H7 (cell line): Measurements from ENCODE around the gene APRT. TPM values are rescaled to one million over a fixed set of nuclear protein-coding genes. Genes with fewer than 3 reads are reported as not detected.

ENCODE experiments used
- DNase-seq: peaks from one replicate; pipeline ENCODE4 v3.0.0; 2012
- H3K27me3 ChIP-seq: 2 replicates; pipeline ENCODE4 v1.6.0; 2011; ENCODE audit warnings: mild to moderate bottlenecking, low read length; ENCODE audit not compliant: control insufficient read depth, insufficient read depth
- H3K36me3 ChIP-seq: replicated peaks from 2 replicates; pipeline ENCODE4 v1.5.1; 2011; ENCODE audit warnings: low read length; ENCODE audit not compliant: control insufficient read depth, insufficient read depth
- H3K4me3 ChIP-seq: 2 replicates; pipeline ENCODE4 v1.5.1; 2011; ENCODE audit warnings: low read depth, mild to moderate bottlenecking, control low read depth, low read length, moderate library complexity; ENCODE audit not compliant: insufficient read depth
- total RNA-seq: library from RNA; depleted of rRNA; stranded (reverse); fragments of >200 nt; shearing (Covaris generic); gene quantifications from 2 replicates; pipeline ENCODE4 v1.2.3, GENCODE V29; 2014

The APRT gene
- total RNA-seq, 1 experiment from 2014 or later: 633 TPM

- Histone ChIP-seq H3K4me3 (peak overlapping the region; percentile 56; the same call in 1 of the 2 replicates), H3K36me3 (no peaks in the 10 kb centered on the region), H3K27me3 (peaks cover 4% of the 10 kb centered on the region)
- no peak for DNase-seq
Measured at GRCh38 chr16:88783391-88784073, 28.2 kb downstream of the APRT start.

- no peak for DNase-seq
- peaks cover 4% of the 10 kb centered on the region for H3K27me3 ChIP-seq
- no peaks in the 10 kb centered on the region for H3K36me3 ChIP-seq
- H3K4me3 ChIP-seq: no peak overlapping the region
Measured at GRCh38 chr16:88782454-88783390, 29.0 kb downstream of the APRT start.

DNA sequence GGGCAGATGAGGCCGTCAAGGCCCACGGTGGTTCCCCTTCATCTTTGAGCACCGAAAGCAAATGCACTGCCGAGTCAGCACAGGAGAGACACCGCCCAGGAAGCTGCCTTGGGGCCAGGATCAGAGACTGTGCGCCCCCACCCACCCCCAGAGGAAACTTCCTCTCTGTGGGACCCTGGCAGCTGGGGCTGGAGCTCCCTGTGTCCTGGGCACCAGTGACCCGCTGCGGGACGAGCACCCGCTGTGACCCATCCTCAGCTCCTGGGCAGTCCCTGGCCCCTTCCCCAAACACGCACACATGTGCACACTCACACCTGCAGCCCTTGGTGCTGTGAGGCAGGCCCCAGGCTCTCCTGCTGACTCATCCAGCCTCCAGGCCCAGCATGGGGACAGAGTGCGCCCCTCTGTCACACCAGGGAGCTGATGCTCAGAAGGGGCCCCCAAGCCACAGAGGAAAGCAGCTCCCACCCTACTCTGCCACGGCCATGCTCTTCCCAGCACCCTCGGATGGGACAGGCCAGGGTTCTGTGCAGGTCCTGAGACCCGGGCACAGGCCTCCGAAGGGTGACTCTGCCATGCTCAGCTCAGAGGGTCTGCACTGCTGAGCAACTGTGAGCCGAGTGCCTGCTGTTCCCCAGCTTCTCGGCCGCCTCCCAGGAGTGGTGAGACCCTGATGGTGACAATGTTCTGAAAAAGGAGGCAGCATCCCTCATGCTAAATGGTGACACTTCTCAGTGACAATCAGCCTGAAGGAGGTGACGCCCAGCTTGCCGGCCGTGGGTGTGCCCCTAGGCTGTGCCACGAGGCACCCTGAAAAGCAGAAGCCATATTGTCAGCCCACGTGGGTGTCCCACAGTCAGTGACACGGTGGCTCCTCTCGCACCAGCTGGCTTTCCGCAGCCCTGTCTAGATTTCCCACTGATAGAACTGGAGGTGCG is 30.3 kb downstream of the APRT start:
- H3K27me3 ChIP-seq: peaks cover 4% of the 10 kb centered on the region
- no peaks in the 10 kb centered on the region for H3K36me3 ChIP-seq
- no peak overlapping the region for H3K4me3 ChIP-seq
- no peak for DNase-seq

DNA sequence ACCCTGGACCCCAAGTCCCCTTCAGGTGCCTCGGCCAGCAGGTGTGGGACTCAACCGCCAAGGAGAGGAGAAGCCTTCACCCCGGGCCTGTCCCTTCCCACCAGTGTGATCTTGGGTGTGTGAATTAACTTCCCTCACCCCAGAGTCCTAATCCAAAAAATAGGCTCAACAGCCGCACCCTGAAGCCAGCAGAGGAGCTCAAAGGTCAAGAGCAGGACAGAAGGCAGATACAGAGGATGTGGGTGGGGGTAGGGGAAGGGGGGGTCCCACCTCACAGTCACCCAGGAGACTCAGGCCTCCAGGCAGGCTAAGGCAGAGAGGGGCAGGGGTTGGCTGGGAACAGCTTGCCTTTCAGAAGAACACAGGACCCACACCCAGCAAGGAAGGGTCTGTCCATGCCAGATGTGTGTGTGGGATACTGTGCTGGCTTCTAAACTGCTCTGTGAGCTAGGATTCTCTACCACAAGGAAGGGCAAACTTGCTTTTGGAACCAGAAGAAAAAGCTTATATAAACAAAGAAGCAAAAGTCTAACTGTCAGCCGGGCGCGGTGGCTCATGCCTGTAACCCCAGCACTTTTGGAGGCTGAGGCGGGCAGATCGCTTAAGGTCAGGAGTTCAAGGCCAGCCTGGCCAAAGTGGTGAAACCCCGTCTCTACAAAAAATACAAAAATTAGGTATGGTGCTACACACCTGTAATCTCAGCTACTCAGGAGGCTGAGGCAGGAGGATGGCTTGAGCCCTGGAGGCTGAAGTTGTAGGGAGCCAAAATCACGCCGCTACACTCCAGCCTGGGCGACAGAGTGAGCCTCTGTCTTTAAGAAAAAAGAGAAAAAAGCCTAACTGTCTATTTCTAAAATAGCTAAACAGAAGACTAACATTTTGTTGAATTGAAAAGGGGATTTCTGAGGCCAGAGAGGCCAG is 31.3 kb downstream of the APRT start:
- DNase-seq: no peak
- Histone ChIP-seq H3K27me3 (no peaks in the 10 kb centered on the region), H3K4me3 (no peak overlapping the region), H3K36me3 (no peaks in the 10 kb centered on the region)

GRCh38 chr16:88779406-88780141 is 32.2 kb downstream of the APRT start:
- no peak for DNase-seq
- Histone ChIP-seq H3K36me3 (no peaks in the 10 kb centered on the region), H3K27me3 (no peaks in the 10 kb centered on the region), H3K4me3 (no peak overlapping the region)

- Histone ChIP-seq H3K27me3 (no peaks in the 10 kb centered on the region), H3K36me3 (no peaks in the 10 kb centered on the region), H3K4me3 (no peak overlapping the region)
- no peak for DNase-seq
Measured at GRCh38 chr16:88778541-88779065, 33.1 kb downstream of the APRT start.

GRCh38 chr16:88778271-88778525 is 33.5 kb downstream of the APRT start:
- no peak overlapping the region for H3K4me3 ChIP-seq
- no peaks in the 10 kb centered on the region for H3K27me3 ChIP-seq
- H3K36me3 ChIP-seq: no peaks in the 10 kb centered on the region
- DNase-seq: no peak

DNA sequence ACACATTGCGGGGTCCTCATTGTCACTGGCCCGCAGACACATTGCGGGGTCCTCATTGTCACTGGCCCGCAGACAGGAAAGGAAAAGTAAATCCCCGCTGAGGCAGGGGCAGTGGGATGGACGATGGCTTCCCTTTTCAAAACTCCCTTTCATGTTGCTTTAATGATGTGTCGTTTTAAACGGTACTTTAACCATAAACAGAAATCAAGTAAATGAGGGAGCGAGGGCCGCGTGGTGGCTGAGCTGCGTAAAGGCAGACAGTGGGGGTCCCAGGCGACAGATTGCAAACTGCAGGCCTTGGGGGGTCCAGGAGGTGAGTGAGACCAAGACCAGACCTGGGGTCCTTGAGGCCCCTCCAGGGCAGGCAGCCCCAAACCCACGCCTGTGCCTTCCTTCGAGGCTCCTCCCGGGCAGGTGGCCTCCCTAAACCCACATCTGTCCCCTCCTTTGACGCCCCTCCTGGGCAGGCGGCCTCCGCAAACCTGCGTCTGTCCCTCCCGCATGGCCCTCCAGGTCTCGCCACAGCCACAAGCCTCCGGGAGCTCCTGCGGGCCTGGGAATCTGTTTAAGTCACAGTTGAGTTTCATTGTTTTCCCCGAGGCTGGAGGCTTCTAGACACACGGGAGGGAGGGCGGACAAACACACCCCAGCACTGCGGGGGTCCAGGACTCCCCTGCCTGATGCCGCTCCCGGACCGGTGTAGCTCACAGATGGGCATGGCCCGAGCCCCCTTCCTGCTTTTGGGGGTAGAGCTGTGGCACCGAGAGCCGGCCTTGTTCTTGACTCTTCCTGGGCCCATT is 34.1 kb downstream of the APRT start:
- Histone ChIP-seq H3K4me3 (no peak overlapping the region), H3K27me3 (no peaks in the 10 kb centered on the region), H3K36me3 (no peaks in the 10 kb centered on the region)
- DNase-seq: peak; percentile 85

GRCh38 chr16:88775825-88776224 is 35.9 kb downstream of the APRT start:
- H3K36me3 ChIP-seq: no peaks in the 10 kb centered on the region
- no peak for DNase-seq
- no peaks in the 10 kb centered on the region for H3K27me3 ChIP-seq
- H3K4me3 ChIP-seq: no peak overlapping the region

- H3K27me3 ChIP-seq: no peaks in the 10 kb centered on the region
- H3K4me3 ChIP-seq: no peak overlapping the region
- DNase-seq: no peak
- no peaks in the 10 kb centered on the region for H3K36me3 ChIP-seq
Measured at GRCh38 chr16:88774544-88775393, 37.0 kb downstream of the APRT start.

DNA sequence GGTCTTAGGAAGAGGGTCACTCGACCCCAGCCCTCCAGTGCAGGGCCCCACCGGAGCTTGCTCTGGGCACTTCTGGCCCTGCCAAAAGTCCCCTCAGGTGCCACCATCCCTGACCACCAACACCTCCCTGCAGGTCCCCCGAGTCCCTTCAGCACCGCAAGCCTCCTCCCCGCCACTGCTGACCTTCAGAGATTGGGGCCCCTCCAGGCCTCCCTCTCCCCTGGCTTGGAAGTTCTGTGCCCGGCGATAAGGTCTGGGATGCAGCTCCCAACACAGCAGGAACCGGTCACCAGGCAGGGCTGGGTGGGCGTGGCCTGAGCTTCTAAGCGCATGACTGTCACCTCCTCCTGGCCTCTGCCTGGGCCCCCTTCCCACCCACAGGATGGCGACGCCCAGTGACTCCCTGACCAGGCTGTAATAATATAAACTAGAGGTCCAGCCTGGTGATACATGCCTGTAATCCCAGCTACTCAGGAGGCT is 37.9 kb downstream of the APRT start:
- no peak overlapping the region for H3K4me3 ChIP-seq
- DNase-seq: no peak
- H3K36me3 ChIP-seq: no peaks in the 10 kb centered on the region
- no peaks in the 10 kb centered on the region for H3K27me3 ChIP-seq
